Suprapubic skin (tissue), 4 donors: Measurements from ENCODE around the gene ANKRD11.

Experiments used
- POLR2A ChIP-seq, 2 donors: fragments of 450-650 bp; IDR thresholded peaks; one replicate each; pipeline ENCODE4 v1.6.1; 2017; ENCODE audit warnings: antibody characterized with exemption in 2 of 2, mild to moderate bottlenecking in 2 of 2, moderate library complexity in 2 of 2
- POLR2AphosphoS5 ChIP-seq, 3 donors: sonication (generic); formaldehyde crosslinking; IDR thresholded peaks; one replicate each; pipeline ENCODE4 v1.6.1; 2017; ENCODE audit warnings: antibody characterized with exemption in 3 of 3
- TF ChIP-seq, protein P1 (sequence below), 2 donors: fragments of 200-600 bp in 1 of 2; fragments of 450-650 bp in 1 of 2; sonication (generic) in 1 of 2; IDR thresholded peaks; one replicate each; pipeline ENCODE4 v1.5.1; 2016 to 2019; ENCODE audit warnings: antibody characterized with exemption in 2 of 2, mild to moderate bottlenecking in 1 of 2, moderate library complexity in 1 of 2

DNA sequence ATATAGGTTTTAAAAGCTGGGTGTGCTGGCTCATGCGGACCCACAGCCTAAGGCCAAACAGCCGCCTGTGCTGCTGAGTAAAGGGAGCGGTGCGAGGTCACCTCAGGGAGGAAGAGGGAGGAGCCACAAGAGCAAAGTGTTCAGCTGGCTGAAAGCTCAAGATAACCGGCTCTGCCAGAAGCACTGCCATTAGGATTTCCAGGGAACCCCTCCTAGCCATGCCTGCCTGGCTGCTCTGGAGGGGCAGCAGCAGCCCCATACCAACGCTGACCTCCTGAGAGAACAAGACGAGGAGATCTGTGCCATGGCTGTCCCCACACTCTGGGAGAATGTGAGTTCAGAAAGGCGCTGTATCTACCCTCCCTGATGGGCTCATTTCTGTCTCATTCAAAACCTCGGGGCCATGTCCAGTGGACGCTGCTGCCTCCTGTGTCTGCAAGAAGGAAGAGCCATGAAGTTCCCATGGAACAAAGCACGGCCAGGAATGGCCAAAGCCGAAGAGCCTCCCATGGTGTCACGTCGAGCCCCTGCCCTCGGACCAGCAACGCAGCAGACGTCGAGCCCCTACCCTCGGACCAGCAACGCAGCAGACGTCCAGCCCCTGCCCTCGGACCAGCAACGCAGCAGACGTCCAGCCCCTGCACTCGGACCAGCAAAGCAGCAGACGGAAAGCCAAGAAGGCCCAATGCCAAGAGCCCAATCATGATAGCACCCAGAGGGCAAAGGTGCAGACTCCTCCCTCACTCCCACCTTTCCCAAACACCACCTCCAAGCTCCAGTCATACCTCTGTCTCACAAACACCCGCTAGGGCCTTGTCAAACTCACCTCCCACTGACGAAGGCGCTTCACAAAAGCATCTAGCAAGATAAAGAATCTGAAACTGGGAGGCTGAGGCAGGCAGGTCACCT lies 107.0 kb downstream of the ANKRD11 start:
- TF ChIP-seq POLR2A (IDR thresholded peaks at IDR 0.05), result no peak
- TF ChIP-seq, protein P1, sequence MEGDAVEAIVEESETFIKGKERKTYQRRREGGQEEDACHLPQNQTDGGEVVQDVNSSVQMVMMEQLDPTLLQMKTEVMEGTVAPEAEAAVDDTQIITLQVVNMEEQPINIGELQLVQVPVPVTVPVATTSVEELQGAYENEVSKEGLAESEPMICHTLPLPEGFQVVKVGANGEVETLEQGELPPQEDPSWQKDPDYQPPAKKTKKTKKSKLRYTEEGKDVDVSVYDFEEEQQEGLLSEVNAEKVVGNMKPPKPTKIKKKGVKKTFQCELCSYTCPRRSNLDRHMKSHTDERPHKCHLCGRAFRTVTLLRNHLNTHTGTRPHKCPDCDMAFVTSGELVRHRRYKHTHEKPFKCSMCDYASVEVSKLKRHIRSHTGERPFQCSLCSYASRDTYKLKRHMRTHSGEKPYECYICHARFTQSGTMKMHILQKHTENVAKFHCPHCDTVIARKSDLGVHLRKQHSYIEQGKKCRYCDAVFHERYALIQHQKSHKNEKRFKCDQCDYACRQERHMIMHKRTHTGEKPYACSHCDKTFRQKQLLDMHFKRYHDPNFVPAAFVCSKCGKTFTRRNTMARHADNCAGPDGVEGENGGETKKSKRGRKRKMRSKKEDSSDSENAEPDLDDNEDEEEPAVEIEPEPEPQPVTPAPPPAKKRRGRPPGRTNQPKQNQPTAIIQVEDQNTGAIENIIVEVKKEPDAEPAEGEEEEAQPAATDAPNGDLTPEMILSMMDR (IDR thresholded peaks at IDR 0.05), result no peak
- TF ChIP-seq POLR2AphosphoS5 (IDR thresholded peaks at IDR 0.05), result no peak
